Uterus (tissue), 2 donors: ENCODE measurements around the gene ISCU.

ENCODE experiments used
- POLR2A ChIP-seq, 2 donors: fragments of 450-650 bp; IDR thresholded peaks; one replicate each; pipeline ENCODE4 v1.6.1; 2016; ENCODE audit warnings: antibody characterized with exemption in 2 of 2, mild to moderate bottlenecking in 1 of 2, moderate library complexity in 1 of 2
- TF ChIP-seq, protein P1 (sequence below), 4 experiments: fragments of 200-600 bp in 2 of 4; fragments of 450-650 bp in 2 of 4; sonication (generic) in 2 of 4; IDR thresholded peaks; one replicate each; pipeline ENCODE4 v1.5.1; 2016 to 2019; ENCODE audit warnings: antibody characterized with exemption in 4 of 4, mild to moderate bottlenecking in 2 of 4, moderate library complexity in 1 of 4

DNA sequence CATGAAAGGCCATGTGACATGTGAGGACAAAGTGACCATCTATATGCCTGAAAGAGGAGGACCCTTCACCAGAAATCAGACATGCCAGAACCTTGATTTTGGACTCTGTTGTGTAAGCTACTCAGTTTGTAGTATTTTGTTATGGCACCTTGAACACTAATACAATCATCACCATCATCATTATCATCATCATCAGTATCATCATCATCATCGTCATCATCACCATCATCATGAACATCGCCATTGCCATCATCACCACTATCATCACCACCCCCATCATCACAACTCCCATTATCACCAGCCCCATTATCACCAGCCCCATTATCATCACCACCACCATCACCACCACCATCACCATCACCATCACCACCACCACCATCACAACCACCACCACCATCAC lies 15.9 kb downstream of the ISCU start:
- TF ChIP-seq POLR2A (IDR thresholded peaks at IDR 0.05), result no peak
- TF ChIP-seq, protein P1, sequence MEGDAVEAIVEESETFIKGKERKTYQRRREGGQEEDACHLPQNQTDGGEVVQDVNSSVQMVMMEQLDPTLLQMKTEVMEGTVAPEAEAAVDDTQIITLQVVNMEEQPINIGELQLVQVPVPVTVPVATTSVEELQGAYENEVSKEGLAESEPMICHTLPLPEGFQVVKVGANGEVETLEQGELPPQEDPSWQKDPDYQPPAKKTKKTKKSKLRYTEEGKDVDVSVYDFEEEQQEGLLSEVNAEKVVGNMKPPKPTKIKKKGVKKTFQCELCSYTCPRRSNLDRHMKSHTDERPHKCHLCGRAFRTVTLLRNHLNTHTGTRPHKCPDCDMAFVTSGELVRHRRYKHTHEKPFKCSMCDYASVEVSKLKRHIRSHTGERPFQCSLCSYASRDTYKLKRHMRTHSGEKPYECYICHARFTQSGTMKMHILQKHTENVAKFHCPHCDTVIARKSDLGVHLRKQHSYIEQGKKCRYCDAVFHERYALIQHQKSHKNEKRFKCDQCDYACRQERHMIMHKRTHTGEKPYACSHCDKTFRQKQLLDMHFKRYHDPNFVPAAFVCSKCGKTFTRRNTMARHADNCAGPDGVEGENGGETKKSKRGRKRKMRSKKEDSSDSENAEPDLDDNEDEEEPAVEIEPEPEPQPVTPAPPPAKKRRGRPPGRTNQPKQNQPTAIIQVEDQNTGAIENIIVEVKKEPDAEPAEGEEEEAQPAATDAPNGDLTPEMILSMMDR (IDR thresholded peaks at IDR 0.05), result no peak
